Measurements from ENCODE around the gene CEP41.

DNA sequence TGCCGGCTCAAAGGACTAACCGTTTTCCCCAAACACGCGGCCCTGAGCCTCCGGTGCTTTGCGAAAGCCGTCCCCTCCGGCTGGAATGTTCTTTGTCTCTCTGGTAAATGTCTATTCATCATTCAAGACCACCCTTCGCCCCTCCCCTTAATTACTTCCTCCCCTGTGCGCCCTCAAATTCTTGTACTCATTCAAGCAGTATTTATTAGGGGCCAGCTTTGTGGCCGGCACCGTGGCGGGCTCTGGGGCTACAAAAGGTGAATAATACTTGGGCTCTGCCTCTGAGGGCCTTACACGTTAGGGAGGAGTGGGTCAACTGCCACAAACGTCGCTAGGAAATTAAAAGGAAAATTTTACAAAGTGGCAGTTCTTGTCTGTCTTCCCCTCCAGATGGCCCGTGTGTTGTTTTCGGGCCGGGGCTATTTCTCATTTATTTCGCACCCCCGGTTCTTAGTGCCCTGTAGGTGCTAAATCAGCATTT, 49.5 kb upstream of the CEP41 start:
- TF ChIP-seq, protein P1, sequence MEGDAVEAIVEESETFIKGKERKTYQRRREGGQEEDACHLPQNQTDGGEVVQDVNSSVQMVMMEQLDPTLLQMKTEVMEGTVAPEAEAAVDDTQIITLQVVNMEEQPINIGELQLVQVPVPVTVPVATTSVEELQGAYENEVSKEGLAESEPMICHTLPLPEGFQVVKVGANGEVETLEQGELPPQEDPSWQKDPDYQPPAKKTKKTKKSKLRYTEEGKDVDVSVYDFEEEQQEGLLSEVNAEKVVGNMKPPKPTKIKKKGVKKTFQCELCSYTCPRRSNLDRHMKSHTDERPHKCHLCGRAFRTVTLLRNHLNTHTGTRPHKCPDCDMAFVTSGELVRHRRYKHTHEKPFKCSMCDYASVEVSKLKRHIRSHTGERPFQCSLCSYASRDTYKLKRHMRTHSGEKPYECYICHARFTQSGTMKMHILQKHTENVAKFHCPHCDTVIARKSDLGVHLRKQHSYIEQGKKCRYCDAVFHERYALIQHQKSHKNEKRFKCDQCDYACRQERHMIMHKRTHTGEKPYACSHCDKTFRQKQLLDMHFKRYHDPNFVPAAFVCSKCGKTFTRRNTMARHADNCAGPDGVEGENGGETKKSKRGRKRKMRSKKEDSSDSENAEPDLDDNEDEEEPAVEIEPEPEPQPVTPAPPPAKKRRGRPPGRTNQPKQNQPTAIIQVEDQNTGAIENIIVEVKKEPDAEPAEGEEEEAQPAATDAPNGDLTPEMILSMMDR (IDR thresholded peaks at IDR 0.05), result no peak
- TF ChIP-seq POLR2A (IDR thresholded peaks at IDR 0.05), result no peak

Data from body of pancreas (tissue), 4 donors.